Measurements from ENCODE around the gene KDM1B.

KDM1B gene

DNA sequence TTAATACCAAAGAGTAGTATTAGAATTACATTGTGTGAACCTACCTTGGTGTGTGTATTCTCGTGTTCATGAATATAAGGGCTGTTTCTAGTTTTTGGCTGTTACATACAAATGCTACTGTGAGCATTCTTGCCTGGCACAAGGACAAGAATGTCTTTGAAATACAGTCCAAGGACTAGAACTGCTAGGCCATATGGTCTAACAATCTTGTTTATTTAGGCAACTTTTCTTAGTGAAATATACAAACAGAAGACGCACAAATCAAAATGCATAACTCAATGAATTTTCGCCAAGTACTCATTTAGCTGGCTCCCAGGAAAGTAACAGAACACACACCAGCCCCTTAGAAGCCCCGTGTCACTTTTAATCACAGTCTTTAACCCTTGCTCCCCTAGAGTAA lies 28.5 kb downstream of the KDM1B start:
- Histone ChIP-seq H3K27me3 (ENCODE audit: insufficient read depth, poor library complexity, severe bottlenecking) (no peaks in the 10 kb centered on the region), H3K4me3 (ENCODE audit: severe bottlenecking) (no peak overlapping the region), H3K27ac (ENCODE audit: poor library complexity, severe bottlenecking) (no peak overlapping the region), H3K9me3 (ENCODE audit: severe bottlenecking) (no peaks in the 10 kb centered on the region), H3K36me3 (ENCODE audit: low read depth) (no peaks in the 10 kb centered on the region), H3K4me1 (ENCODE audit: insufficient read depth, poor library complexity, severe bottlenecking) (no peaks in the 10 kb centered on the region)
- TF ChIP-seq, protein P1, sequence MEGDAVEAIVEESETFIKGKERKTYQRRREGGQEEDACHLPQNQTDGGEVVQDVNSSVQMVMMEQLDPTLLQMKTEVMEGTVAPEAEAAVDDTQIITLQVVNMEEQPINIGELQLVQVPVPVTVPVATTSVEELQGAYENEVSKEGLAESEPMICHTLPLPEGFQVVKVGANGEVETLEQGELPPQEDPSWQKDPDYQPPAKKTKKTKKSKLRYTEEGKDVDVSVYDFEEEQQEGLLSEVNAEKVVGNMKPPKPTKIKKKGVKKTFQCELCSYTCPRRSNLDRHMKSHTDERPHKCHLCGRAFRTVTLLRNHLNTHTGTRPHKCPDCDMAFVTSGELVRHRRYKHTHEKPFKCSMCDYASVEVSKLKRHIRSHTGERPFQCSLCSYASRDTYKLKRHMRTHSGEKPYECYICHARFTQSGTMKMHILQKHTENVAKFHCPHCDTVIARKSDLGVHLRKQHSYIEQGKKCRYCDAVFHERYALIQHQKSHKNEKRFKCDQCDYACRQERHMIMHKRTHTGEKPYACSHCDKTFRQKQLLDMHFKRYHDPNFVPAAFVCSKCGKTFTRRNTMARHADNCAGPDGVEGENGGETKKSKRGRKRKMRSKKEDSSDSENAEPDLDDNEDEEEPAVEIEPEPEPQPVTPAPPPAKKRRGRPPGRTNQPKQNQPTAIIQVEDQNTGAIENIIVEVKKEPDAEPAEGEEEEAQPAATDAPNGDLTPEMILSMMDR (IDR thresholded peaks at IDR 0.05; ENCODE audit: poor library complexity, severe bottlenecking): no peak
- no peak for DNase-seq (ENCODE audit: low spot score)
- no peak for ATAC-seq (ENCODE audit: low read depth)

DNA sequence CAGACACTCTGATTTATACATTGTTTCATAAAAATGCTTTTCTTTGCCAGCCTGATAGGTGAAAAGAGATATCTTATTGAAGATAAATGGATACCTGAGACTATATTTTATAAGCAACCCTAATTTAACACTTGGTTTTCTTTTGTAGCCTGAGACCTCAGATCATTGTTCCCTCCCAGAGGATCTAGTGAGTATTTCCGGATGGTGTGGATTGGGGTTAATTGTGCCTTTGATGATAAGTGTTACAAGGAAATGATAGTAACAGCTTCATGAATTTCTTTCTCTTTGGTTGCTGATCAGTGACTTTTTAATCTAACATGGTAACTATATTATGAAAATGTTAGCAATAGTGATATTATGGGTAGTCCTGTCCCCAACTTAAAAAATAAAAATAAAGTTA lies 30.4 kb downstream of the KDM1B start:
- H3K27ac ChIP-seq (ENCODE audit: poor library complexity, severe bottlenecking): no peak overlapping the region
- H3K4me3 ChIP-seq (ENCODE audit: severe bottlenecking): no peak overlapping the region
- TF ChIP-seq, protein P1 (IDR thresholded peaks at IDR 0.05; ENCODE audit: poor library complexity, severe bottlenecking): no peak
- DNase-seq (ENCODE audit: low spot score) (no peak), ATAC-seq (ENCODE audit: low read depth) (no peak)
- H3K9me3 ChIP-seq (ENCODE audit: severe bottlenecking): no peaks in the 10 kb centered on the region
- H3K4me1 ChIP-seq (ENCODE audit: insufficient read depth, poor library complexity, severe bottlenecking): no peaks in the 10 kb centered on the region
- no peaks in the 10 kb centered on the region for H3K27me3 ChIP-seq (ENCODE audit: insufficient read depth, poor library complexity, severe bottlenecking)
- no peaks in the 10 kb centered on the region for H3K36me3 ChIP-seq (ENCODE audit: low read depth)

DNA sequence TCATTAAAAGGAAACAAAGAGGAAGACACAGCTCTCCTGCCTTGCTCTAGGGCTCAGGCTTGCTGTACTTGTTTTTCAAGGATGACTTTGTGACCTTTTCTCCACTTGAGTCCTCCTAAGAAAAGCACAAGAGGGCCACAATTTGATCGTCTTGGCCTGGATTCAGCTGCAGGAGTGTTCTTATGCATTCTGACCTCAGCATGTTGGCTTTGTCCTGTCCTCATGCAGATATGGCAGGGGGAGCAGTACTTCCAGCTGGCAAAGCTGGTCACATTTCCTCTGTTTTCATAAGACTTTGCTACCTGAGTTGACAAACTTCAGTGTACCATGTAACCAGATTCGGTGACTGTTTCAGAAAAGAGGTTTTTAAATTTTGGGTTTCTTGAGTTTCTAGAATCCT lies 30.8 kb downstream of the KDM1B start:
- H3K4me1 ChIP-seq (ENCODE audit: insufficient read depth, poor library complexity, severe bottlenecking): no peaks in the 10 kb centered on the region
- H3K27ac ChIP-seq (ENCODE audit: poor library complexity, severe bottlenecking): no peak overlapping the region
- TF ChIP-seq, protein P1 (IDR thresholded peaks at IDR 0.05; ENCODE audit: poor library complexity, severe bottlenecking): no peak
- ATAC-seq (ENCODE audit: low read depth) (no peak), DNase-seq (ENCODE audit: low spot score) (no peak)
- no peaks in the 10 kb centered on the region for H3K27me3 ChIP-seq (ENCODE audit: insufficient read depth, poor library complexity, severe bottlenecking)
- H3K4me3 ChIP-seq (ENCODE audit: severe bottlenecking): no peak overlapping the region
- H3K36me3 ChIP-seq (ENCODE audit: low read depth): no peaks in the 10 kb centered on the region
- no peaks in the 10 kb centered on the region for H3K9me3 ChIP-seq (ENCODE audit: severe bottlenecking)

DNA sequence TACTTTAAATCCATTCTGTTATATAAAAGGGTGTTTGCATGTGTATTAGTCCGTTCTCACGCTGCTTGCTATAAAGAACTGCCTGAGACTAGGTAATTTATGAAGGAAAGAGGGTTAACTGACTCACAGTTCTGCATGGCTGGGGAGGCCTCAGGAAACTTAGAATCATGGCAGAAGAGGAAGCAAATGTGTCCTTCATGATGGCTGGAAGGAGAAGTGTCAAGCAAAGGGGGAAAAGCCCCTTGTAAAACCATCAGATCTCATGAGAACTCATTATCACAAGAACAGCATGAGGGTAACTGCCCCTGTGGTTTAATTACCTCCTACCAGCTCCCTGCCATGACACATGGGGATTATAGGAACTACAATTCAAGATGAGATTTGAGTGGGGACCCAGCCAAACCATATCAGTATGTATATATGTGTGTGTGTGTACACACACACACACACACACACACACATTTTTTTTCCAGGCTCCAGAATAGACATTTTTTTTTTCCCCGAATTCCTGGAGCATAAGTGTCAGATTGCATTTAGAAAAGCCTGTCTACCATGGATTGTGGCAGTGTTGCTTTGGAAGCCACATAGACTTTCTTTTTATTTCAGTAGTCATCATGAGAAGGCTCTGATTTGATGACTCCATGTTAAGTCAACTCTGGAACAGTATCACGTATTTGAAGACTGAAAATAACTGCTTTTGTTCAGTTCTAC lies 31.5 kb downstream of the KDM1B start:
- no peaks in the 10 kb centered on the region for H3K4me1 ChIP-seq (ENCODE audit: insufficient read depth, poor library complexity, severe bottlenecking)
- peaks cover 3% of the 10 kb centered on the region; the same call in 1 of the 2 replicates for H3K36me3 ChIP-seq (ENCODE audit: low read depth)
- no peak overlapping the region for H3K4me3 ChIP-seq (ENCODE audit: severe bottlenecking)
- DNase-seq (ENCODE audit: low spot score) (no peak), ATAC-seq (ENCODE audit: low read depth) (no peak)
- no peaks in the 10 kb centered on the region for H3K9me3 ChIP-seq (ENCODE audit: severe bottlenecking)
- no peak overlapping the region for H3K27ac ChIP-seq (ENCODE audit: poor library complexity, severe bottlenecking)
- H3K27me3 ChIP-seq (ENCODE audit: insufficient read depth, poor library complexity, severe bottlenecking): no peaks in the 10 kb centered on the region
- TF ChIP-seq, protein P1 (IDR thresholded peaks at IDR 0.05; ENCODE audit: poor library complexity, severe bottlenecking): no peak

DNA sequence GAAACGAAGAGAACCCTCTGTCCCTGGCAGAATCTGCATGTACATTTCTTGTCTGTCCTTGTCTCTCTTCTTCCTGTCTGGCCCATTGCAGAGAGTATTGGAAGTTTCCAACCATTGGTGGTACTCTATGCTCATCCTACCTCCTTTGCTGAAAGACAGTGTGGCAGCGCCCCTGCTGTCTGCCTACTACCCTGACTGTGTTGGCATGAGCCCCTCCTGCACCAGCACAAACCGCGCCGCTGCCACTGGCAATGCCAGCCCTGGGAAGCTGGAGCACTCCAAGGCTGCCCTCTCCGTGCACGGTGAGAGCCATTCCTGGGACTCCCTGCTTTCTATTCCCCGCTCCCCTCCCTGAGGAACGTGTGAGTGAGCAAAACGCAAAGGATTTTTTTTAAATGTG lies 32.5 kb downstream of the KDM1B start:
- no peaks in the 10 kb centered on the region for H3K9me3 ChIP-seq (ENCODE audit: severe bottlenecking)
- TF ChIP-seq, protein P1 (IDR thresholded peaks at IDR 0.05; ENCODE audit: poor library complexity, severe bottlenecking): no peak
- H3K27me3 ChIP-seq (ENCODE audit: insufficient read depth, poor library complexity, severe bottlenecking): no peaks in the 10 kb centered on the region
- H3K27ac ChIP-seq (ENCODE audit: poor library complexity, severe bottlenecking): no peak overlapping the region
- H3K4me3 ChIP-seq (ENCODE audit: severe bottlenecking): no peak overlapping the region
- no peaks in the 10 kb centered on the region for H3K4me1 ChIP-seq (ENCODE audit: insufficient read depth, poor library complexity, severe bottlenecking)
- ATAC-seq (ENCODE audit: low read depth) (no peak), DNase-seq (ENCODE audit: low spot score) (no peak)
- H3K36me3 ChIP-seq (ENCODE audit: low read depth): peaks cover 5% of the 10 kb centered on the region; the same call in 1 of the 2 replicates

Data from RWPE2 (cell line).